HepG2 (cell line): ENCODE measurements around the gene CEP97. TPM values are rescaled to one million over a fixed set of nuclear protein-coding genes. Genes with fewer than 3 reads are reported as not detected.

ENCODE experiments used
- ATAC-seq: fragments of 200-7000 bp; cut with Tn5 transposase; 3 replicates; pipeline ENCODE4 v1.9.1; 2020; ENCODE audit warnings: mild to moderate bottlenecking, moderate library complexity
- BruUV-seq: library from RNA; stranded (reverse); fragments of 400-500 nt; replicated peaks from 2 replicates; lab custom pipeline; 2021; lab: Mats Ljungman, UMichigan
- CTCF ChIA-PET: fragments of 300-600 bp; formaldehyde crosslinking; extraction: SDS; loops from one replicate; lab custom pipeline; 2021; ENCODE audit warnings: low total read pairs, inconsistent platforms, low intra/inter-chr PET ratio; lab: Yijun Ruan, JAX
- POLR2A ChIA-PET: fragments of 350-600 bp; sonication (Branson Sonifier 250); formaldehyde crosslinking; loops from one replicate; lab custom pipeline; 2020; ENCODE audit warnings: antibody characterized with exemption, inconsistent platforms; lab: Yijun Ruan, JAX
- DNase-seq: peaks from one replicate; pipeline ENCODE4 v3.0.0-alpha.2; 2015; ENCODE audit warnings: low spot score
- FAIRE-seq: peaks from 3 replicates; lab custom pipeline; 2011; peaks lifted over from hg19 to GRCh38; lab: Jason Lieb, UNC
- H2AFZ ChIP-seq: one replicate; pipeline ENCODE4 v1.6.1; 2011; ENCODE audit warnings: low read length, inconsistent platforms
- H3K27ac ChIP-seq: fragments of 300-600 bp; 3 replicates; pipeline ENCODE4 v1.8.0; 2011; ENCODE audit warnings: mixed run types, mild to moderate bottlenecking, mixed read lengths, low read length, inconsistent platforms; ENCODE audit not compliant: insufficient read depth; ENCODE audit errors: extremely low read length
- H3K27me3 ChIP-seq, 2 experiments: fragments of 200-600 bp in 1 of 2; 2 replicates in 1 of 2; 3 replicates in 1 of 2; pipeline versions ENCODE4 v1.6.0 to v1.8.0; 2011; ENCODE audit warnings: low read length in 2 of 2, mild to moderate bottlenecking in 2 of 2, moderate library complexity in 2 of 2, inconsistent platforms in 1 of 2; ENCODE audit not compliant: insufficient read depth in 2 of 2, control insufficient read depth in 1 of 2
- H3K36me3 ChIP-seq, 2 experiments: fragments of 200-600 bp in 1 of 2; replicated peaks in 1 of 2; 2 replicates in 1 of 2; 3 replicates in 1 of 2; pipeline versions ENCODE4 v1.5.1 to v1.8.0; 2011; ENCODE audit warnings: low read length in 2 of 2, inconsistent platforms in 1 of 2; ENCODE audit not compliant: insufficient read depth in 2 of 2, control insufficient read depth in 1 of 2
- H3K4me1 ChIP-seq: 2 replicates; pipeline ENCODE4 v1.5.1; 2012; ENCODE audit warnings: low read length, inconsistent platforms; ENCODE audit not compliant: insufficient read depth
- H3K4me2 ChIP-seq: 2 replicates; pipeline ENCODE4 v1.6.0; 2011; ENCODE audit warnings: low read depth, low read length, inconsistent platforms
- H3K4me3 ChIP-seq, 3 experiments: fragments of 200-600 bp in 1 of 3; sonication (generic), shearing (Covaris generic) in 1 of 3; replicated peaks in 1 of 3; 2 replicates each; pipeline ENCODE4 v1.5.1; 2011 to 2016; ENCODE audit warnings: low read length in 3 of 3, inconsistent platforms in 2 of 3, low read depth in 2 of 3, mild to moderate bottlenecking in 2 of 3, control low read depth in 1 of 3, mixed read lengths in 1 of 3; ENCODE audit not compliant: insufficient read depth in 1 of 3
- H3K79me2 ChIP-seq: one replicate; pipeline ENCODE4 v1.6.1; 2011; ENCODE audit warnings: low read length, inconsistent platforms; ENCODE audit not compliant: insufficient read depth
- H3K9ac ChIP-seq: 2 replicates; pipeline ENCODE4 v1.6.0; 2011; ENCODE audit warnings: mild to moderate bottlenecking, low read depth, low read length, inconsistent platforms; ENCODE audit not compliant: insufficient read depth
- H3K9me3 ChIP-seq: 2 replicates; pipeline ENCODE4 v1.5.1; 2012; ENCODE audit warnings: mild to moderate bottlenecking, low read length
- H4K20me1 ChIP-seq: 2 replicates; pipeline ENCODE4 v1.6.0; 2011; ENCODE audit warnings: inconsistent platforms, mild to moderate bottlenecking, low read length, moderate library complexity; ENCODE audit not compliant: insufficient read depth
- CHD2 ChIP-seq: IDR thresholded peaks from 2 replicates; pipeline ENCODE4 v1.6.1; 2011; ENCODE audit warnings: low read depth, low read length, improper control_type of control experiment
- KLF16 ChIP-seq, 2 experiments: sonication (generic) in 1 of 2; formaldehyde crosslinking in 1 of 2; IDR thresholded peaks; 2 replicates each; pipeline versions ENCODE4 v1.6.1 to v1.8.0; 2016 to 2023; ENCODE audit warnings: missing genetic modification reagents in 2 of 2, missing compliant biosample characterization in 1 of 2
- PAX8 ChIP-seq: sonication (generic); formaldehyde crosslinking; IDR thresholded peaks from 2 replicates; pipeline ENCODE4 v1.8.0; 2022; ENCODE audit warnings: mild to moderate bottlenecking, missing genetic modification reagents, borderline replicate concordance
- SRSF9 ChIP-seq: fragments of 200-400 bp; formaldehyde crosslinking; IDR thresholded peaks from 2 replicates; pipeline ENCODE4 v1.6.1; 2018; ENCODE audit warnings: borderline replicate concordance, mild to moderate bottlenecking, low read depth, low read length; ENCODE audit not compliant: insufficient read depth, poor library complexity, severe bottlenecking
- XRCC5 ChIP-seq: fragments of 200-400 bp; formaldehyde crosslinking; optimal IDR thresholded peaks from 2 replicates; pipeline ENCODE3; 2017; ENCODE audit warnings: mild to moderate bottlenecking, low read length
- ZNF136 ChIP-seq: sonication (generic); formaldehyde crosslinking; IDR thresholded peaks from 2 replicates; pipeline ENCODE4 v1.8.1; 2022; ENCODE audit warnings: low read depth, mild to moderate bottlenecking, moderate library complexity, missing genetic modification reagents
- ZNF572 ChIP-seq: sonication (generic); formaldehyde crosslinking; IDR thresholded peaks from 2 replicates; pipeline ENCODE4 v1.5.1; 2020; ENCODE audit warnings: mild to moderate bottlenecking, missing genetic modification reagents
- WGBS: methylation state at CpG from one replicate; pipeline ENCODE4 v1.1.6; 2017; ENCODE audit warnings: low lambda C conversion rate; 5-methylcytosine and 5-hydroxymethylcytosine counted together
- in situ Hi-C: cut with HindIII; loops from 2 replicates; pipeline ENCODE4 v1.10.0; 2017; ENCODE audit warnings: low pct_unique_long_range_greater_than_20kb; ENCODE audit not compliant: extremely low pct_ligation_motif_present
- intact Hi-C: fragments of 100-400 bp; cut with micrococcal nuclease; formaldehyde crosslinking; loops from one replicate; pipeline ENCODE4 v1.10.0; 2022; ENCODE audit not compliant: unreplicated experiment
- polyA plus RNA-seq, 8 experiments: library from polyadenylated mRNA; depleted of rRNA in 3 of 8; stranded (reverse) in 7 of 8; unstranded in 1 of 8; fragments of >200 nt; fragmentation: Illumina TruSeq in 4 of 8; extraction: Trizol in 4 of 8; gene quantifications; 2 replicates each; pipeline versions ENCODE4 v1.2.1 to v1.2.3, GENCODE V29; 2011 to 2016; ENCODE audit warnings: low read depth in 4 of 8, missing spikeins in 1 of 8, mixed read lengths in 1 of 8; ENCODE audit not compliant: insufficient read depth in 1 of 8
- total RNA-seq, 5 experiments: library from RNA; depleted of rRNA; stranded (reverse); fragments of >200 nt; fragmentation: Illumina TruSeq; extraction: Trizol; gene quantifications; 2 replicates each; pipeline ENCODE4 v1.2.3, GENCODE V29; 2016; ENCODE audit warnings: low read depth in 1 of 5
- TF ChIP-seq, protein P1 (sequence below): sonication (generic); IDR thresholded peaks from 2 replicates; pipeline ENCODE4 v1.6.1; 2016; ENCODE audit warnings: low read depth, borderline replicate concordance
- TF ChIP-seq, protein P2 (sequence below): sonication (generic); formaldehyde crosslinking; IDR thresholded peaks from 2 replicates; pipeline ENCODE4 v1.5.1; 2020; ENCODE audit warnings: mild to moderate bottlenecking, moderate library complexity, missing genetic modification reagents
- TF ChIP-seq, protein P3 (sequence below): sonication (generic); formaldehyde crosslinking; IDR thresholded peaks from 2 replicates; pipeline ENCODE4 v1.4.0; 2020; ENCODE audit warnings: missing genetic modification reagents

The CEP97 gene
- total and polyA plus RNA-seq, 2 of the 13 experiments (the other 11 are each of a cell fraction or from before 2014, with no cell fraction given): 0.99 to 6.5 TPM

DNA sequence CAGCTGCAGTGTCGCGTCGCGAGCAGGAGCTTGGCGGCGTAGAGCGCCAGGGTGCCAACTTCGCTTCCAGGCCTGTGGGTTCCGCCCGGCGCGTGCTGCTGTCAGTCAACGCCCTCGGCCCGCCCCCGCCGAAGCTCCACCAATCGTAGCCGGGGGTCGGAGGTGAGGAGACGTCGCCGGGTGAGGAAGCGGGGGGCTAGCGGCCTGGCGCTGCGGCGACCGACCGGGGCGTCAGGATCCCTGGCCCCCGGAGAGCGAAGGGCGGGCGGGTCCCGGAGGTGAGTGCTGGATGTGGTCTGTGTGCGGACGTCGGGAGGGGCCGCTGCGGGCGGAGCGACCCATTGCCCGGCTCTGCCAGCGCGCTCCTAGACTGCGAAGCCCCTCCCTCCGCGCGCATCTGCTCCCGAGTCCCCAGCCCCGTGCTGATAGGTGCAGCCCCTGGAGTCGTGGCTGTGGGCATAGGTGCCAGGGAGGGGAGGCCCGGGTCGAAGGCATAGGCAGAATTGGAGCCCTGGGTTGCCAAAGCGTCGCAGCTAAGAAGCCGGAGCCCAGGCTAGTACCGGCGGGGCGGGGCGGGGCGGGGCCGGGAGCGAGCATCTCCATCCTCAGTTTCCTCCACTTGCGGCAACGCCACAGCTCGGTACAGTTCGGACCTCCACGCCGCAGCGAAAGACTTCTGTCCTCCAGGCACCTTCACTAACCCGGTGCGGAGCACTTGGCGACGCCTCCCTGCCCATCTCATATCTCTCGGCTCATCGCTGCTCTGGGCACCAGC lies 54.8 kb downstream of the CEP97 start, which contains the start of gene NXPE3 (continued):
- TF ChIP-seq SRSF9: no peak
- TF ChIP-seq, all 625 proteins: peak for 281

DNA sequence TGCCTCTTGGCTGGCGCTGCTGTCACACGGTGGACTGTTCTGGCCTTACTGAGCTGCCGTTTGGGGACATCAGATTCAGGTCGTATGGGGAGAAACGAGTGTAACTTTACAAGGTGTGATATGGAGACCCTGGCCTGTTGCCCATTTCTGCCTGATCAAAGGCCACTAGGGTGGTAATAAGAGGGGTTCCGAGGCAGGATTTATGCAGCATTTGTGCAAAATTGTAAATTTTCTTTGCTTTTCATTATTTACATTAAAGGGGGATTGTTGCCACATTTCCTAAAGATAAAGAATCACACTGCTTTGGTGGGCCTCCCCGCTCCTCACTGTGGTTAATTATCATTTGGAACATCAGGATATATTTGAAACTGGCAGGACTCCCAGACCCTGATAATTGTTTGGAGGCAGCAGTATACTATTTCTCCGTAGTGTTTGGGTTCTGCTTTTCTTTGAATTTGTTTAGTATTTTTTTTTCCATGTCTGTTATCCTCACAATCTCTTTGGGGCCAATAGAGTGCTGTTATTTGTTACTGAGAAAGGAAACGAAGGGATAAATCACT lies 55.5 kb downstream of the CEP97 start:
- no peaks in the 10 kb centered on the region for H4K20me1 ChIP-seq
- TSS peak; percentile 64 for BruUV-seq
- POLR2A ChIA-PET: interaction anchor here (1.4 to 1.8 kb wide), 4 partner anchors 48 to 102 kb away, joined by 3 to 7 read pairs (median 6); partner anchors contain the start of genes CEP97, NFKBIZ and ZBTB11
- no peak overlapping the region for H3K27ac ChIP-seq
- peak overlapping the region; percentile 34 for H2AFZ ChIP-seq
- no peaks in the 10 kb centered on the region for H3K79me2 ChIP-seq
- no peak for ATAC-seq
- in situ Hi-C loops: no loop called here
- no peaks in the 10 kb centered on the region for H3K9me3 ChIP-seq
- no peaks in the 10 kb centered on the region; a peak in 1 of 5 replicates for H3K27me3 ChIP-seq
- FAIRE-seq: no peak
- CTCF ChIA-PET: no interaction called here
- no peak for TF ChIP-seq CHD2
- TF ChIP-seq ZNF136 (CRISPR knock-in tag): no peak
- TF ChIP-seq XRCC5: peak; percentile 2
- TF ChIP-seq KLF16 (CRISPR knock-in tag; IDR thresholded peaks at IDR 0.05): no peak
- TF ChIP-seq, protein P1, sequence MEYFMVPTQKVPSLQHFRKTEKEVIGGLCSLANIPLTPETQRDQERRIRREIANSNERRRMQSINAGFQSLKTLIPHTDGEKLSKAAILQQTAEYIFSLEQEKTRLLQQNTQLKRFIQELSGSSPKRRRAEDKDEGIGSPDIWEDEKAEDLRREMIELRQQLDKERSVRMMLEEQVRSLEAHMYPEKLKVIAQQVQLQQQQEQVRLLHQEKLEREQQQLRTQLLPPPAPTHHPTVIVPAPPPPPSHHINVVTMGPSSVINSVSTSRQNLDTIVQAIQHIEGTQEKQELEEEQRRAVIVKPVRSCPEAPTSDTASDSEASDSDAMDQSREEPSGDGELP: no peak
- TF ChIP-seq, protein P2, sequence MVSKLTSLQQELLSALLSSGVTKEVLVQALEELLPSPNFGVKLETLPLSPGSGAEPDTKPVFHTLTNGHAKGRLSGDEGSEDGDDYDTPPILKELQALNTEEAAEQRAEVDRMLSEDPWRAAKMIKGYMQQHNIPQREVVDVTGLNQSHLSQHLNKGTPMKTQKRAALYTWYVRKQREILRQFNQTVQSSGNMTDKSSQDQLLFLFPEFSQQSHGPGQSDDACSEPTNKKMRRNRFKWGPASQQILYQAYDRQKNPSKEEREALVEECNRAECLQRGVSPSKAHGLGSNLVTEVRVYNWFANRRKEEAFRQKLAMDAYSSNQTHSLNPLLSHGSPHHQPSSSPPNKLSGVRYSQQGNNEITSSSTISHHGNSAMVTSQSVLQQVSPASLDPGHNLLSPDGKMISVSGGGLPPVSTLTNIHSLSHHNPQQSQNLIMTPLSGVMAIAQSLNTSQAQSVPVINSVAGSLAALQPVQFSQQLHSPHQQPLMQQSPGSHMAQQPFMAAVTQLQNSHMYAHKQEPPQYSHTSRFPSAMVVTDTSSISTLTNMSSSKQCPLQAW (CRISPR knock-in tag): 0 out of 2 replicates have a peak, but pooled peaks have one; percentile 1
- TF ChIP-seq, protein P3, sequence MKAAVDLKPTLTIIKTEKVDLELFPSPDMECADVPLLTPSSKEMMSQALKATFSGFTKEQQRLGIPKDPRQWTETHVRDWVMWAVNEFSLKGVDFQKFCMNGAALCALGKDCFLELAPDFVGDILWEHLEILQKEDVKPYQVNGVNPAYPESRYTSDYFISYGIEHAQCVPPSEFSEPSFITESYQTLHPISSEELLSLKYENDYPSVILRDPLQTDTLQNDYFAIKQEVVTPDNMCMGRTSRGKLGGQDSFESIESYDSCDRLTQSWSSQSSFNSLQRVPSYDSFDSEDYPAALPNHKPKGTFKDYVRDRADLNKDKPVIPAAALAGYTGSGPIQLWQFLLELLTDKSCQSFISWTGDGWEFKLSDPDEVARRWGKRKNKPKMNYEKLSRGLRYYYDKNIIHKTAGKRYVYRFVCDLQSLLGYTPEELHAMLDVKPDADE (CRISPR knock-in tag): 0 out of 2 replicates have a peak, but pooled peaks have one; percentile 4
- no peak for TF ChIP-seq PAX8
- no peak for TF ChIP-seq ZNF572
- TF ChIP-seq, all 625 proteins: peak for 3
- WGBS: 35% methylated on average over 9 of the region's 9 CpGs
- Histone ChIP-seq H3K9ac (no peak overlapping the region), H3K4me2 (peak overlapping the region; percentile 99), H3K4me3 (peak overlapping the region; percentile 68 to 89 (median 72)), H3K36me3 (peaks cover 0 to 1% of the 10 kb centered on the region in 2 experiments; a peak in 1 of 5 replicates), H3K4me1 (peaks cover 25% of the 10 kb centered on the region)
- intact Hi-C loops: loop anchor here (5.0 kb wide), 2 partner anchors 58 to 93 kb away; partner anchors contain the start of genes CEP97 and RPL24
- no peak for DNase-seq
